CD4-positive, alpha-beta T cell treated with Interleukin-17A for 4 hours (primary cell): ENCODE measurements around the gene TBC1D1.

Experiments
- DNase-seq: peaks from one replicate; pipeline ENCODE4 v3.0.0-alpha.2; 2020; ENCODE audit warnings: mixed read lengths

The TBC1D1 gene

DNA sequence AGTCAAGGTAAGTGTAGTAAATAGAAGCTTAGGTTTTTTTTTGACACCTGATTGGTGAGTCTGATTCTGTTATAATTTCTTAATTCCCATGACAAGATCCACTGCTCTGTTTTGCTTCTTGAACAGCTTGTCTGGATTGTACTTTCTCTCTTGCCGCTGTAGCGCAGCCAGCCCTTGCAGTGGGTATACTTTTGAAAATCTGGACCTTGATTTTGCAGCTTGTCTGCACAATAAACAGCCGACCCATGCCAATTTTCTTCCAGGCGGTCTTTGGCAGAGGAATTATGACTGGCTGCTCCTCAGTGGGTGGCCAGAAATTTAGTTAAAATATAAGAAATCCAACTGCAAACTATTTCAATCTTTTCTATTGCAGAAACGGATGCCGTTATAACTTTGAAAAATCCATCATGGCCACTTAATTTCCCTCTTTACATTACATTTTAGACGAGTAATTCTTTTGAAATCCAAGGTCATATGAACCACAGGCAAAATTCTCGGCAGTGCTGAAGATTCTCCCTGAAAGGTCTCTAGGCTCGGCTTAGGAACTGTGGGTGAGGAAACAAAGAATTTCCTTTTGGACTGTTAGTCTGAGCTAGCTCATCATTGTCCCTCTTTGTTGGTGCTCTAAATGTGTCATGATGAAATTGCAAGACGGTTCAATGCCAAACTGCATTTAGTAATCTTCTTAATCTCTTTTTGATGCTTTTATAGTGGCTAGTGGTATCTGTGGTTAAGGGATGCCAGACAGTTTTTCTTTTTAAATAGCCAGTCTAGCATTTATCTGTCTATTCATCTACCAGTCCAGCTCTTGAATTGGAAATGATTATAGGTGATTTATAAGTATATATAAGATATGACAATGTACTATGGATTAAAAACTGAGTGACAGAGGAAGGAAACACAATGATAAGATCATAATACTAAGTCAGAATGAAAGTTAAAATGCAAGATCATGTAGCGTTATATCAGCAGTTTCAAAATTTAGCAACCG is 37.8 kb downstream of the TBC1D1 start:
- no peak for DNase-seq

DNA sequence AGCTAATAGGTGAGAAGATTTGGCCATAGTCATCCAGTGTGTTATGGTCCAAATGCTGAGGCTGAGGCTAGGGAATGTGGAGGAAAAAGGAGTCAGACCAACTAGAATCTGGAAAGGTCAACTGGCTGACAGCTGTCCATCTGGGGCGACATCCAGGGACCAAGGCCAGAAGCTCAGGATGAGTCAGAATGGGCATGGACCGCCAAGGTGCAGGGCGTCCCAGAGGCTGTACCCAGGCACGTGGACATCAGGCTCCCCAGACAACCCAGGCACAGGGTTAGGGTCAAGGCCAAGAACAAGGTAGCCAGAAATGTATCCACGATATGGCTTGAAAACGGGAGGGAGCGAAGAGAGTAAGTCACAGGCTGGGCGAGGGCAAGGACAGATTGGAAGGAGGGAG is 43.2 kb downstream of the TBC1D1 start:
- DNase-seq: no peak

DNA sequence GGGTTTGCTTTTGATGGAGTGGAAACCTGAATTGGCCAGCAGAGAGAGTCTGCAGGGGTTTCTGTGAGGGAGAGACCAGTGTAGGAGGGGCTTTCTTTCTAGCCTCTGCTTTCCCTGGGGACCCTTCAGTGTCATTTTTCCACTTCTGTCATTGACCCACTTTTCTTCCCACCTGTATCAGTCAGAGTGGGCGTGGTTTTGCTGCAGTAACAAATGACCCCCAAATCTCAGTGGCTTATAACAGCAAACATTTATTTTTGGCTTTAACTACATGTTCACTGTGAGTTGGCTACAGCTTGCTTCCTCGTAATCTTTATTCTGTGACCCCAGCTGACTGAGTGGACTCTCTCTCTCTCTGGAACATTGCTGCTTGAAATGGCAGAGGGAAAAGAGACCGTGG is 43.7 kb downstream of the TBC1D1 start:
- DNase-seq: no peak

DNA sequence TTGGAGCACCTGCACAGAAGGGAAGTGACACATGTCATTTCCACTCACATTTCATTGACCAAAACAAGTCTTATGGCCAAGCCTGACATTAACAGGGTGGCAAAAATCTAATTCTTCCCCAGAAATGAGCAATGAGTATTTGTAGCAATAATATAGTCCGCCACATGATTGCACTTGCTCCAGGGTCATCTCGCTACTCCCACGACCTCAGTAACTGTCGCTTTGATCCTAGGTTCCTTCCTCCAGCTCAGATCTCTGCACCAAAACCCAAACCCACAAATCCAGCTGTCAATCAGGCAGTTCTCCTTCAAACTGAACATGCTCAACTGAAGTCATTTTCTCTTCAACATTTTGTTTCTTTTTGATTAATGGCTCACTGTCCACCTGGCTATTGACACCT is 44.1 kb downstream of the TBC1D1 start:
- no peak for DNase-seq

DNA sequence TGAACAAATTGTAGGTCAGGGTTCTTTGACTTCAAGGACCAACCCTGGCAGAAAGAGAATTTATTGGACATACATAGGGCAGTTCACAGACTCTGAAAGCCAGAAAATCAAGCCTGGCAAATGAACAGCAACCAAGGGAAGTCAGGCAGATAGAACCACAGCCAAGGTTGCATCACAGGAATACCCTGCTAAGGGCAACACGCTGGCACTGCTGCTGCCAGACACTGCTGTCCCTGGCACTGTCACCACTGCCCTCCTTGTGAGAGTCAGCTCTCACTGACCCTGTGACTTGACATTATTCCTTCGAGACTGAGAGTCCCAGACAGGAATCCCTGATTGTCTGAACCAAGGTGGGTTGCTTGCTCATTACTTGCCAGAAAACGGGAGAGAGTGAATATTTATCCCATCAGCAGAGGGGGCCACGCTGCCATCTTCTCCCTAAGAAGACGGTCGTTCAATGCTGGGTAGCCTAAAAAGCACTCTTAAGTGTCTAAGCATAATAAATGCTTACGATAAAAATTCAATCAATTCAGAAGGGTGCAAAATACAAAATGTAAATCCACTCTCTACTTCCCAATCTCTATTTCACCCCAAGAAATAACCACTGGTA is 46.1 kb downstream of the TBC1D1 start:
- DNase-seq: no peak

DNA sequence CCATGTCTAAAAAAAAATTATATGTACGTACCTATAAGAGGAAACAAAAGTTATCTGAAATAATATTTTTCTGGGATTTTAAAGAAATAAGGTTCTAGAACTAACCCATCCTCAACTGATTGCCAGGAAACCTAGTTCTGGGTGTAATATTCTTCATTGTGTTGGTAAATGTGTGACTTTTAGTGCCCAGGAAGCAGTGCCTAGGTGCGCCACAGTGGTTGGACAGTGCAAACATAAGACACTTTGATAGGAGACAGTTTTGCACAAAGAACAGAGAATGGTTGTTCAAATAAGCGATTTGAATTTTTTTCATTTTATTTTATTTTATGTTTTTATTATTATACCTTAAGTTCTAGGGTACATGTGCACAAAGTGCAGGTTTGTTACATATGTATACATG is 47.3 kb downstream of the TBC1D1 start:
- no peak for DNase-seq

DNA sequence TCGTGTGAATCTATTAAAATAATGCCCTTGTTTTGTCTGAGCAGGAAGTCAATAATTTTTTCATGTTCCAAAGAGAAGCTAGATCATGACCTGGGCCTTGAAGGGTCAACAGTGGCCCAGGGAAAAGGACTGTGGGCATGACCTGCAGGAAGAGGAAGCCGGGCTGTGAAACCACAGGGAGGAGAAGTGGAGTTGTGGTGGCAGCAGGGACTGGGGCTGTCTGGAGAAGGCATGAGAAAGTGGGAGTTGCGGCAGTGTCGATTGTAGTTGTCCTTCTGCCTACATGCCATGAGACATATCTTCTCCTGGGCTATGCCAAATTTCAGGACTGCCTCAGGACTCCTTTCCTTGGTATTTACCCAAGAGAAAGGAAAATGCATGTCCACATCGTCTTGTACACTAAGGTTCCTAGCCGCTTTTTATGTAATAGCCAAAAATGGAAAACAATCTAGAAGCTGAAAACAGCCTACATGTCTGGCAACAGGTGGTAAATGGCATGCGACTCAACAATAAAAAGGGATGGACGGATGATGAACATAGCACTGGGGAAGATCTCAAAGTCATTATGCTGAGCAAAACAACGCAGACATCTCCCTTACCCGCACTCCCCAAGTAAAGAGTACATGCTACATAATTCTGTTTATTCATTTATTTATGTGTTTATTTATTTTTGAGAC is 55.8 kb downstream of the TBC1D1 start:
- no peak for DNase-seq

DNA sequence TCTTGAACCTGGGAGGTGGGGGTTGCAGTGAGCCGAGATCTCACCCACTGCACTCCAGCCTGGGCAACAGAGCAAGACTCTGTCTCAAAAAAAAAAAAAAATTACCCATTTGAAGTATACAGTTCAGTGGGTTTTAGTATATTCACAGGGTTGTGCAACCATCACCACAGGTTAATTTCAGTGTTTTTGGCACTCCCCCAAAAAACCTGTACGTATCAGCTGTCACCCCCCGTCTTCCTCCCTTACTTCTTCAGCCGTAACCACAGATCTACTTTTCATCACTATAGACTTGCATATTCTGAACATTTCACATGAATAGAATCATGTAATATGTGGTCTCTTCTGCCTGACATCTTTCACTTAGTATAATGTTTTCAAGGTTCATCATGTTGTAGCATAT is 57.7 kb downstream of the TBC1D1 start:
- no peak for DNase-seq

DNA sequence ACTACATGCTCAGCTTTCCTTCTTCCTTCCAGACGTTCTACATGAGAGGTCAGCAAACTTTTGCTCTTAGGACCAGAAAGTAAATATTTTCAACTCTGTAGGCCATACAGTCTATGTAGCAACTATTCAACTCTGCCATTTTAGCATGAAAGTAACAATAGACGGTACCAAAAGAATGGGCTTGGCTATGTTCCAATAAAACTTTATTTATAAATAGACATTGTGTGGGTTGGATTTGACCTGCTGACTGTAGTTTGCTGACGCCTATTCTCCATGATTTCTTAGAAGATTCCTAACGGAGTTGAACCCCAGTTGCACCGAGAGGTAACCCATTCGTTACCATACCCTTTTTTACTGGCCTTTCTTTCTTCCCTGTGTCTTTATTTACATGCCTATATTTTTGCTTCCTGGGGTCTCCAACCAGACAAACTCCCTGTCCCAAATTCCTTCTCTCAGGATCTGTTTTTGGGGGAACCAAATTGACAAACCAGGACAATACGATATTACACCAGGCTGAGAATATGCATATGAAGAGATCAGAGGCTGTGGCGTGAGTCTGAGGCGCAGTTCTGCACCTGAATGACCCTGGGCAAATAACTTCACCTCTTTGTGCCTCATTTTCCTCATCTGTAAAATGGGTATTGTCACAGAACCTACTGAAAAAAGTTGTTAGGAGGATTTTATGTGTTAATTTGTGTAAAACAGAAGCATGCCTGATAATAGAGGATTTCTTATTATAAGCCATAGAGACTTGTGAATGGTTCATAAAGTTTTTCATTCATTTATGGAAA is 58.9 kb downstream of the TBC1D1 start:
- DNase-seq: no peak

DNA sequence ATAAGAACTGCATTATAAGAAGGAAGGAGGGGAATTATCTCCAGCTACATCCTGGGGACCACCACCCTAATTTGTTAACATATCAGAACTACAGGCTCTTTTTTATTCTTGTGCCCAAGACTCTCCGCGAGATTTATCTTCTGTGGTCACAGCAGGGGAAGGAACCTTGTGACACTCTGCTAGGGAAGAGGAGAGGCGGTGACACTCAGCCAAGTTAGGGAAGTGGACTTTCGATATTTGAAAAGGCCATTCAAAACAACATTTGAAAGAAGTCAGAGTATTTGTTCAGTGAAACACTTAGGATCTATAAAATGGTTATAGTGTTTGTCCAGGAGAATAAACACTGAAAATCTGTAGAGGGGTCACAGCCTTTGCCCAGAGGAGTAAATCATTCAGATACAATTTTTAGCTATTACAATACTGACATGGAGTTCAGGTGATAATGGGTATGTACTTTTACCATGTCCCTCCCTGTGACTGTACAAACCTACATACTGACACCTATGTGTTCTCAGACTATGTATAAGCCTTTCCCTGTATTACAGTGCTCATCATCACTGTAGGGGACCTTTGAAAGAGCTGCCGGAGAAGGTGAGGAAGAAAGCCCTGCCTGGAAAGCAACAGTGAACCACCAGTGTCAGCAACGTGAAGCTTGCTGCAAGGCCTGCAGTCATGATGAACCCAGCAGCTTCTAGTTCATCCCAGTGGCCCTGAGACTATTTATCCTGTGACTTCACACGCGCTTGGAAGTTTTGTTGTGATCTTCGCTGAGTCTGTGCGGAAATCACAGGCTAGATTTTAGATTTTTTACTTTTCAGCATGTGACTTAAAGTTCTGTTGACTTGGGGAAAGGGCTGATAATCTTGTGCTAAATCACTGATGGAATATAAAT is 60.8 kb downstream of the TBC1D1 start:
- DNase-seq: no peak

DNA sequence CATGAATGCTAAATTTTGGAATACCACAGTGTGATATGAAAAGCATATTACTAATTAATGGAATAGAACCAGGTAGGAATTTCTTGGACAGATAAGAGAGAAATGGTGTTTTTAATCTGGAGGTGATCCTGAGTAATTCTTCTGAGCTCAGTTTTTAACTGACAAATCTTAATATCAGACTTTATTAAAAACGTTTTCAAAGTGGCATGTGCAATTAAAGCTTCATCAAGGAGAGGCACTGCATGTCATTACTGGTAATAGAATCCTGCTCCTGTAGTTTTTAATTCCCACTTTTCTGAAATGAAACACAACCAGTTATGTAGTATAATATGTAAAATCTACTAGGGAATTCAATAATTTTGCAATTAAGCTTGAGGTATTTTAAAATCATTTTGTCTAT is 62.3 kb downstream of the TBC1D1 start:
- DNase-seq: no peak

DNA sequence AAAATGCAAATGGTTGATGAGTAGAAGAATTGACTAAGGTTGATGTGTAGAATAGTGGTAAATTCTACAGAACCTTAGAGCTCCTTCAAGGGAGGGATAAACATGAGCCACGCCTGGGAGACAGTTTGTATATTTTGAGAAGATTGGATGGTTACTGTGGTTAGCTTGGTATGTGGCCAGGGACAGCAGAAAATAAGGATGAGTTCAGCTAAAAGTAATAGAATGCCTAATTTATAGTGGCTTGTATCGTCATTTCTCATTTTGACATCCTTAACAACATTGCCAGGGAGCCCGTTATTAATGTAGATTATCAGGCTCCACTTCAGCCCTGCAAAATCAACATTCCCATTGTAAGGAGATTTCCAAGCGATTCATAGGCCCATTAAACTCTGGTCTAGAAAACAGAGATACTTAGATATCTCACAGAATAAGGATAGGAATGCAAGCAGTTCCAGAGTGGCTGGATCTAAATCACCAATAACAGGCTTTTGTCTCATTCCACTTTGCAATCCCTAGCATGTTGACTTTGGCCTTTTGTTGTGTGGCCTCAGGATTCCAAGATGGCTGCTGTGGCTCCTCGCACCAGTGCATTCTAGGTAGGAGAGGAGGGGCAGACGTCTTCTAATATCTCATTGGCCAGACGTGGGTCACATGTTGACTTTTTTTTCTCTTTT is 62.9 kb downstream of the TBC1D1 start:
- DNase-seq: no peak

DNA sequence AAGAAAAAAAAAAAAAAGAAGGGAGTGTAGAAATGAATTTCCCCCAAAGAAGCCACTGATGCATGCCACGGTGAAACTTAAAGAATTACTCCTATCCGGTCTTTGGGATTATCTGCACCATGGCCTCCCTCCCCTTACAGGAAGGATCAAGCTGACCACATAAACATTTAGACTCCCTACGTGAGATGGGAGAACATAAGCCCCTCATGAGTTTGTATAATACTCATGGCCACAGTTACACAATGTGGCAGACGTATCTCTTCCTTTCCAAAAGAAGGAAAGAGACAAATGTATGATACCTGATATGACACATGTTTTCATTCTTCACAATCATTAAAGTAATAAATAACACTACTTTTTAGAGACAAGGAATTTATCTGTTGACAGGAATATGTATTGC is 66.1 kb downstream of the TBC1D1 start:
- DNase-seq: no peak

DNA sequence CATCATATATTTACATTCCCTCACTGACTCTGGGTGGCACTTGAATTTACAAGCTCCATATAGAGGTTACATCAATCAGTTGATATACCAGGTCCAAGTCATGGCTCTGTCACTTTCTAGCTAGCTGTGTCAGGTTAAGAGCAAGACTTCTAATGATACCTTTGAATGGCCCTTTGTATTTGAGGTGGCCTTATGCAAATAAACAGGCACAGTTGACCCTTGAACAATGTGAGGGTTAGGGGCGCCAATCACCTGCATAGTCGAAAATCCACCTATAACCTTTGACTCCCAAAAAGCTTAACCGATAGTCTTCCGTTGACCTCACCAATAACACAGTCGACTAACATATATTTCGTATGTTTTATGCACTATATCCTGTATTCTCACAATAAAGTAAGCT is 68.0 kb downstream of the TBC1D1 start:
- DNase-seq: no peak

DNA sequence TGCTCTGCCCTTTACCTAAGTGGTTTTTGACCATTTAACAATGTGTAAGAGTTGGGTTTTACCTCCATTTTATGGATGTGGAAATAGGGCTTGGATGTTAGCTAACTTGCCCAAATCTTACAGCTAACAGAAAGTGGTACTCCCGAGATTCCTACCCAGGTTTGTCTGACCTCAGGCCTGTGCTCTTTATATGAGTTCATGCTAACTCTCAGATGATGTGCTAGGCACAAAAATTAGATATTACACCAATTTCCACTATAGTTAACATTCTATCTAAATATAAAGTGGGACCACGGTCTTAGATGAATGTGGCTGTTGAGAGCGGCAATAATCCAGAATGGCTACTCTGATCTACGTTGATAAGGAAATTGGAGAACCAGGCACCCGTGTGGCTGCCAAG is 69.2 kb downstream of the TBC1D1 start, which contains the start of gene PTTG2:
Gene PTTG2 (plus strand): TSS at position 301 of the 400 bp plus-strand sequence. CDS start 37 bp downstream, at position 338.
- DNase-seq: no peak

DNA sequence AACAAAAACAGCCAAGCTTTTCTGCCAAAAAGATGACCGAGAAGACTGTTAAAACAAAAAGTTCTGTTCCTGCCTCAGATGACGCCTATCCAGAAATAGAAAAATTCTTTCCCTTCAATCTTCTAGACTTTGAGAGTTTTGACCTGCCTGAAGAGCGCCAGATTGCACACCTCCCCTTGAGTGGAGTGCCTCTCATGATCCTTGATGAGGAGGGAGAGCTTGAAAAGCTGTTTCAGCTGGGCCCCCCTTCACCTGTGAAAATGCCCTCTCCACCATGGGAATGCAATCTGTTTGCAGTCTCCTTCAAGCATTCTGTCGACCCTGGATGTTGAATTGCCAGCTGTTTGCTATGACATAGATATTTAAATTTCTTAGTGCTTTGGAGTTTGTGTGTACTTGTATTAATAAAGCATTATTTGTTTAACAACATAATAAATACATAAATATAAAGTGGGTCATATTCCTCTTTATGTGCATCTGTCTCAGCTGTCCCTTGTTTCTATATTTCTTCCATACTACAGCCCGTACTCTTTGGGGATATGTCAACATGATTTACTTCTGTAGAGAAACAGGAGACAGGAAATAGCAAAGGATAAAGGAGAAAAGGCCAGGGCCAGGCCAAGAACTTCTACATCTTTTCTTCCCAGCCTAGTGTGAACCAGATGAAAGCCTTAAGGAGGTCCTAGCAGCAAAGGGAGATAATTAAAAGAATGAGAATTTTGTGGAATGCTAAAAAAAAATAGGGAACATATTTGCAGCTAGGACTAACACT is 70.0 kb downstream of the TBC1D1 start:
- DNase-seq: no peak

DNA sequence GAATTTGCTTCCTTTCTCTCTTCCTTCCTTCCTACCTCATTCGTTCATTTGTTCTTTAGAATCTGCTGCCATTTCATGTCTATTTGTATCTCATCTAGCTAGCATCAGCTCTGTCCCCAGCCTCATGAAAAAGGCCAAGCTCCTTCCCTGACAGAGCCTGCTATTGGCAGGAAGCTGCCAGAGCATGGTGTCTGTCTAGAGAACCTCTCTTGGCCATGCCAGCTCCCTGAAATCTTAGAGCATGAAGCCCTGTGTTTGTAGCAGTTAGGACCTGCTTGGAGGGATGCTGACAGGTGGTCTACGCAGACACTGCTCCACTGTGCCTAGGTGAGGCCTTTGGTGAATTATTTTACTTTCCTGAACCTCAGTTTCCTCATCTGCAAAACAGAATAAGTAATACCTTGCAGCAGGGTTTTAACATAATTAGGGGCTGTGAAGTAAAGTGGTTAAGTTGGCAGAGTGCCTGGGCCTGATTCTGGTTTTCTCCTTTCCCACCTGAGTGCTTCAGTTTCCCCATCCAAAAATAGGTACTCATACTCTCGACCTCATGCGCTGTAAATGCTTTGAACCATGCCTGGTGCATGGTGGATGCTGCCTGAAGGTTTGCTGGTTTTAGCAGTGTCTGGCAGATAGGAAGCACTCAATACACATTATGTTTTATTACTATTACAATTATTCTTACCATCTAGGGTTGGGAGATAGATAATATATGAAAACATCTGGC is 74.0 kb downstream of the TBC1D1 start:
- DNase-seq: no peak

DNA sequence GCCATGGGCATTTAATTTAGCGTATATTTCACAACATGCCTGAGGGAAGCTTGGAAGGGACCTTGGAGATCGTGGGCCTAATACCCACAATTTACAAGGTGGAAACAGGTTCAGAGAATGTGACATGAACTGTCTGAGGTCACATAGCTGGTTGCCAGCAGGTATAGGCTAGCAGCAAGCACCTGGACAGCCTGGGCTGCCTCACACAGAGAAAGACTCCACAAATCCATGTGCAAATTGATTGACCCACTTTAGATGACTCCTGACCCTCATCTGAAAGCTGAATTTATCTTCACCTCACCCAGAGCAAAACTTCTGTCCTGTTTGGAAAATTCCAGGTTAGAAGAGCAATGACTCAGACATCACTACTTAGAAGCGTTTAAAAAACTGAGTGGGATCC is 75.2 kb downstream of the TBC1D1 start:
- DNase-seq: no peak

DNA sequence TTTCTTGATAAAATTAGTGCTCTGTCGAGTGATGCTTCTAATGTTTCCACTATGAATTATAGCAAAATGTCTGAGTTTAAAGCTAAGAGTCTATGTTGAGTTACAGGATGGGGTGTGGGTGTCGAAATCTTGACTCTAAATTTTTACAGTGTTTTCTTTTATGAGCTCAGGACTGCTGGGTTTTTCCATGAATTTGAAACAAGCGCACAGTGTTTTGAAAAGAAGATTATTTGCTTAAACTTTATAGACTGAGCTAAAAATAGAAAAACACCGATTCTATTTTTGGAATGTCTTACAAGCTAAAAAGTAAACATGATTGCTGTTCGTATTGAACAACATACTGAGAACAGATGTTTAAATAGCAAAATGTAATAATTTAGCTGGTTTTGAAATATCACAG is 76.9 kb downstream of the TBC1D1 start:
- no peak for DNase-seq

DNA sequence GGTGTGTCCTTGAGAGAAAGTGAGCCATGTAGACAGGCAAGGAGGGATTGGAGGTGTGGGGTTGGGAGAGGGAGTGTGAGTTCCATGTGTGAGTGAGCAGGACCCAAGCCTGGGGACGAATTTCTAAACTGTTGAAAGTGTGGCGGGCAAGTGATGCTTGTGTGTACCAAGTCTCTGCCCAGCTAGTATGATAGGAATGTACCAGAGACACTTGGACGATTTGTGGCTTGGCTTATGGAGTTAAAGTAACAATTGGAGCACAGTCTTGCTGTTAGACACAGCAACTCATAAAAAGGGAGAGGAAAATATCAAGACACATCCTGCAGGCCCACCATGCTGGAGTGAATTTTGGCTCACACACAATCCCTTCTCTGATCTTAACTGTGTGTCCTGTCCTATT is 77.9 kb downstream of the TBC1D1 start:
- no peak for DNase-seq
